Measurements from ENCODE around the gene ALDH8A1. TPM values are rescaled to one million over a fixed set of nuclear protein-coding genes. Genes with fewer than 3 reads are reported as not detected.

The ALDH8A1 gene
- total RNA-seq, 1 donor from 2014 or later = 0.58 TPM

GRCh38 chr6:134961366-134961765 is 11.5 kb upstream of the ALDH8A1 start:
- no peak for TF ChIP-seq CTCF (conservative IDR thresholded peaks at IDR 0.05)
- Mint-ChIP-seq H3K27me3 (ENCODE audit: low read depth) (no peaks in the 10 kb centered on the region), H3K36me3 (ENCODE audit: low read depth) (peaks cover 41% of the 10 kb centered on the region), H3K9me3 (peaks cover 8% of the 10 kb centered on the region), H3K4me3 (no peak overlapping the region), H3K27ac (ENCODE audit: unreplicated experiment) (no peak overlapping the region), H3K4me1 (no peaks in the 10 kb centered on the region)
- no peak for DNase-seq (ENCODE audit: low read depth, low spot score)

- TF ChIP-seq CTCF (conservative IDR thresholded peaks at IDR 0.05) = no peak
- DNase-seq (ENCODE audit: low read depth, low spot score) = no peak
- H3K27me3 Mint-ChIP-seq (ENCODE audit: low read depth) = no peaks in the 10 kb centered on the region
Observed at GRCh38 chr6:134959603-134960002, 9.7 kb upstream of the ALDH8A1 start.

DNA sequence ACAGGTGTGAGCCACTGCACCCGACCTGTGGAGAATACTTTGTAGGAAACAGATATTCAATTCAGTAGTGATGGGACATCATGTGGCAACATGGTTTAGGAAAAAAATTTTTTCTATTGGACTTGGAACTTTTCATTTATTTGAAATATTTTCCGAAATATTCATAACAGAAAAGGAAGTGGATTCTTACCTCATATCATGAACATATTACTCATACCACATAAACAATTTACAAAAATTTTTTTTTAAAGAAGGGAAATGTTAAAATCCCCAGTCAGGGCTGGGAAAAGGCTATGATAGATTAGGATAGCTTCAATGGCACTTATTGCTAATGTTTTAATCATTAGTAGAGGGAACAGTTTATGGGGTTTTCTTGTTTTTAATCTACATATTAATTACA is 6.8 kb upstream of the ALDH8A1 start:
- Mint-ChIP-seq H3K27ac (ENCODE audit: unreplicated experiment) (no peak overlapping the region), H3K4me3 (no peak overlapping the region), H3K27me3 (ENCODE audit: low read depth) (no peaks in the 10 kb centered on the region), H3K4me1 (no peaks in the 10 kb centered on the region), H3K36me3 (ENCODE audit: low read depth) (peaks cover 28% of the 10 kb centered on the region), H3K9me3 (peaks cover 8% of the 10 kb centered on the region)
- TF ChIP-seq CTCF (conservative IDR thresholded peaks at IDR 0.05) = no peak
- no peak for DNase-seq (ENCODE audit: low read depth, low spot score)

More at GRCh38 chr6:134959603-134960002, 9.7 kb upstream of the ALDH8A1 start:
- no peaks in the 10 kb centered on the region for H3K4me1 Mint-ChIP-seq
- peaks cover 41% of the 10 kb centered on the region for H3K36me3 Mint-ChIP-seq (ENCODE audit: low read depth)
- H3K27ac Mint-ChIP-seq (ENCODE audit: unreplicated experiment) = no peak overlapping the region
- H3K4me3 Mint-ChIP-seq = no peak overlapping the region
- H3K9me3 Mint-ChIP-seq = peaks cover 8% of the 10 kb centered on the region

DNA sequence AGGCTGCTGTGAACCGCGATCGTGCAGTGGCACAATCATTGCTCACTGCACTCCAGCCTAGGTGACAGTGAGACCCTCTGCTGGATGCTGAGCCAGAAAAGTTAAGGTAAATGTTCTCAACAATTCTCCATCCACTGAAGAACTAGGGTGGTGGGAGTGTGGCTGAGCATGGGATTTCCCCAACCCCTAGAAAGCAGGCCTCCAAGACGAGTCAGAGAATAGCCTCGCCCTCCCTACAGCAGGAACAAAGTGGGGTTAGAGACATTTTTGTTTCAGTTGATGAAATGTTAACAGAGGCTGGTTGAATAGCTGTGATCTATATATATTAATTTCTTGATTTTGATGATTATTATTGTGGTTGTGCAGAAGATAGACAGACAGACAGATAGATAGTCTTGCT is 6.1 kb upstream of the ALDH8A1 start:
- H3K27ac Mint-ChIP-seq (ENCODE audit: unreplicated experiment) = no peak overlapping the region
- no peaks in the 10 kb centered on the region for H3K27me3 Mint-ChIP-seq (ENCODE audit: low read depth)
- DNase-seq (ENCODE audit: low read depth, low spot score) = no peak
- H3K4me3 Mint-ChIP-seq = no peak overlapping the region
- TF ChIP-seq CTCF (conservative IDR thresholded peaks at IDR 0.05) = no peak
- H3K9me3 Mint-ChIP-seq = peaks cover 7% of the 10 kb centered on the region
- peaks cover 22% of the 10 kb centered on the region for H3K36me3 Mint-ChIP-seq (ENCODE audit: low read depth)
- no peaks in the 10 kb centered on the region for H3K4me1 Mint-ChIP-seq

DNA sequence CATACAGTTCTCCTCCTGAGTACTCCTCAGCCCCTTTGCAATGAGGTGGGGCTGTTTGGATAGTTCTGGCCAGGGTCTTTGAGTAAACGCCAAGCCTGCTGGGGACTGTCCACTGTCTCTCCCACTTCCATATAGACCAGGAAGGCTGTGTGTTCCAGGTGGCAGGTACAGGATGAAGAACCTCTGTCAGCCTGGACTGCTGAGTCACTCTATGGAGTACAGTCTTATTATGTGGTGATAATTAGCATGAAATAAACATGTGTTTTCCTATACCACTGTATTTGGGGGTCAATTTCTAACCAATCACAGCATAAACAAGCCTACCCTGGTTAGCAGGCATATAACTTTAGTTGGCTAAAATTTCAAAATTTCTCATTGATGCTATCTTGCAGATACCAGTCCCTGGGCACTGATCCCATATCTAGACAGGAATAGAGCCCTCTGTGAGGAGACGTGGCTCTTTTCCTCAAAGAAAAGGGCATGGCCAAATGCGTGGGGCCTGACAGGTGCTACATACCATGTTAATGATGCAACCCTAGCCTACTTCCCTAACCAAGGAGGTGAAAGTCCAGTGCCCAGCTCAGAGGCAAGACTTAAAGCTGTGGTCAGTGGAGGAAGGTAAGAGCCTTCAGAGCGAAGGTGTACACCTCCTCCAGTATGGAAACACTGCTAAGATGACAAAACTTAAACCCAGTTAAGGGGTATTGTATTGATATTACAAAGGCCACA is 4.5 kb upstream of the ALDH8A1 start:
- peaks cover 3% of the 10 kb centered on the region for H3K9me3 Mint-ChIP-seq
- no peak overlapping the region for H3K27ac Mint-ChIP-seq (ENCODE audit: unreplicated experiment)
- no peak overlapping the region for H3K4me3 Mint-ChIP-seq
- no peaks in the 10 kb centered on the region for H3K27me3 Mint-ChIP-seq (ENCODE audit: low read depth)
- peaks cover 12% of the 10 kb centered on the region for H3K36me3 Mint-ChIP-seq (ENCODE audit: low read depth)
- H3K4me1 Mint-ChIP-seq = no peaks in the 10 kb centered on the region
- no peak for TF ChIP-seq CTCF (conservative IDR thresholded peaks at IDR 0.05)
- DNase-seq (ENCODE audit: low read depth, low spot score) = no peak
